HepG2 (cell line): ENCODE results near the gene SCFD2. TPM values are rescaled to one million over a fixed set of nuclear protein-coding genes. Genes with fewer than 3 reads are reported as not detected.

ENCODE experiments used
- BRCA1 ChIP-seq: sonication (generic); formaldehyde crosslinking; IDR thresholded peaks from 2 replicates; pipeline ENCODE4 v1.4.0; 2020; ENCODE audit warnings: missing genetic modification reagents
- CCAR2 ChIP-seq: fragments of 200-400 bp; formaldehyde crosslinking; optimal IDR thresholded peaks from 2 replicates; pipeline ENCODE3; 2018; ENCODE audit warnings: low read depth, mild to moderate bottlenecking, low read length, moderate library complexity
- DR1 ChIP-seq: sonication (generic); formaldehyde crosslinking; IDR thresholded peaks from 2 replicates; pipeline ENCODE4 v1.8.0; 2021; ENCODE audit warnings: mild to moderate bottlenecking, missing genetic modification reagents, inconsistent platforms
- HNF4A ChIP-seq: sonication (generic); formaldehyde crosslinking; IDR thresholded peaks from 2 replicates; pipeline ENCODE4 v1.4.0; 2020; ENCODE audit warnings: missing genetic modification reagents
- HNF4G ChIP-seq, 2 experiments: sonication (generic) in 1 of 2; formaldehyde crosslinking in 1 of 2; IDR thresholded peaks; 2 replicates each; pipeline versions ENCODE4 v1.4.0 to v1.6.1; 2011 to 2020; ENCODE audit warnings: borderline replicate concordance in 2 of 2, low read depth in 2 of 2, mild to moderate bottlenecking in 2 of 2, low read length in 1 of 2, missing genetic modification reagents in 1 of 2, moderate library complexity in 1 of 2
- HNRNPH1 ChIP-seq: fragments of 200-400 bp; formaldehyde crosslinking; optimal IDR thresholded peaks from 2 replicates; pipeline ENCODE3; 2017; ENCODE audit warnings: mild to moderate bottlenecking, low read depth, low read length
- ISX ChIP-seq: sonication (generic); formaldehyde crosslinking; conservative IDR thresholded peaks from 2 replicates; pipeline ENCODE4 v1.5.0; 2020; ENCODE audit warnings: missing genetic modification reagents
- MAFF ChIP-seq: IDR thresholded peaks from 2 replicates; pipeline ENCODE4 v1.6.1; 2011; ENCODE audit warnings: low read depth, low read length, improper control_type of control experiment
- MAFK ChIP-seq, 2 experiments: IDR thresholded peaks in 1 of 2; conservative IDR thresholded peaks in 1 of 2; 2 replicates each; pipeline ENCODE4 v1.6.1; 2011; ENCODE audit warnings: improper control_type of control experiment in 2 of 2, low read length in 2 of 2
- PAF1 ChIP-seq: IDR thresholded peaks from 2 replicates; pipeline ENCODE4 v1.6.1; 2016; ENCODE audit warnings: missing genetic modification reagents, missing compliant biosample characterization
- RFXANK ChIP-seq: IDR thresholded peaks from 2 replicates; pipeline ENCODE4 v1.6.1; 2016
- SALL1 ChIP-seq: sonication (generic); formaldehyde crosslinking; IDR thresholded peaks from 2 replicates; pipeline ENCODE4 v1.8.0; 2022; ENCODE audit warnings: mild to moderate bottlenecking, missing genetic modification reagents
- SALL2 ChIP-seq: sonication (generic); formaldehyde crosslinking; IDR thresholded peaks from 2 replicates; pipeline ENCODE4 v1.8.1; 2023; ENCODE audit warnings: mild to moderate bottlenecking, missing genetic modification reagents, inconsistent platforms
- TRIM24 ChIP-seq: sonication (generic); formaldehyde crosslinking; IDR thresholded peaks from 2 replicates; pipeline ENCODE4 v1.8.0; 2022; ENCODE audit warnings: mild to moderate bottlenecking, missing genetic modification reagents
- YY1 ChIP-seq: IDR thresholded peaks from 2 replicates; pipeline ENCODE4 v1.6.1; 2011; ENCODE audit warnings: low read length, low read depth, moderate library complexity, mild to moderate bottlenecking; ENCODE audit not compliant: insufficient read depth, insufficient replicate concordance
- ZNF33B ChIP-seq: sonication (generic); formaldehyde crosslinking; IDR thresholded peaks from 2 replicates; pipeline ENCODE4 v1.5.1; 2020; ENCODE audit warnings: mild to moderate bottlenecking, missing genetic modification reagents
- ZNF737 ChIP-seq: sonication (generic); formaldehyde crosslinking; IDR thresholded peaks from 2 replicates; pipeline ENCODE4 v1.5.0; 2020; ENCODE audit warnings: missing genetic modification reagents, mild to moderate bottlenecking, borderline replicate concordance
- ZNF841 ChIP-seq: sonication (generic); formaldehyde crosslinking; IDR thresholded peaks from 2 replicates; pipeline ENCODE4 v1.8.1; 2023; ENCODE audit warnings: missing genetic modification reagents, borderline replicate concordance
- ZSCAN22 ChIP-seq: sonication (generic); formaldehyde crosslinking; IDR thresholded peaks from 2 replicates; pipeline ENCODE4 v1.4.0; 2020; ENCODE audit warnings: mild to moderate bottlenecking, missing genetic modification reagents
- ZSCAN25 ChIP-seq: sonication (generic); formaldehyde crosslinking; IDR thresholded peaks from 2 replicates; pipeline ENCODE4 v1.8.0; 2022; ENCODE audit warnings: mild to moderate bottlenecking, missing genetic modification reagents
- polyA plus RNA-seq, 8 experiments: library from polyadenylated mRNA; depleted of rRNA in 3 of 8; stranded (reverse) in 7 of 8; unstranded in 1 of 8; fragments of >200 nt; fragmentation: Illumina TruSeq in 4 of 8; extraction: Trizol in 4 of 8; gene quantifications; 2 replicates each; pipeline versions ENCODE4 v1.2.1 to v1.2.3, GENCODE V29; 2011 to 2016; ENCODE audit warnings: low read depth in 4 of 8, missing spikeins in 1 of 8, mixed read lengths in 1 of 8; ENCODE audit not compliant: insufficient read depth in 1 of 8
- total RNA-seq, 5 experiments: library from RNA; depleted of rRNA; stranded (reverse); fragments of >200 nt; fragmentation: Illumina TruSeq; extraction: Trizol; gene quantifications; 2 replicates each; pipeline ENCODE4 v1.2.3, GENCODE V29; 2016; ENCODE audit warnings: low read depth in 1 of 5
- TF ChIP-seq, protein P1 (sequence below): sonication (generic); formaldehyde crosslinking; IDR thresholded peaks from 2 replicates; pipeline ENCODE4 v1.4.0; 2020; ENCODE audit warnings: missing genetic modification reagents
- TF ChIP-seq, protein P2 (sequence below): IDR thresholded peaks from 2 replicates; pipeline ENCODE4 v1.6.1; 2016
- TF ChIP-seq, protein P3 (sequence below): IDR thresholded peaks from 2 replicates; pipeline ENCODE4 v1.6.1; 2016; ENCODE audit warnings: missing compliant biosample characterization, missing genetic modification reagents, borderline replicate concordance

SCFD2 gene
- total and polyA plus RNA-seq, 2 of the 13 experiments (the other 11 are each of a cell fraction or from before 2014, with no cell fraction given): 4.6 to 15.6 TPM

DNA sequence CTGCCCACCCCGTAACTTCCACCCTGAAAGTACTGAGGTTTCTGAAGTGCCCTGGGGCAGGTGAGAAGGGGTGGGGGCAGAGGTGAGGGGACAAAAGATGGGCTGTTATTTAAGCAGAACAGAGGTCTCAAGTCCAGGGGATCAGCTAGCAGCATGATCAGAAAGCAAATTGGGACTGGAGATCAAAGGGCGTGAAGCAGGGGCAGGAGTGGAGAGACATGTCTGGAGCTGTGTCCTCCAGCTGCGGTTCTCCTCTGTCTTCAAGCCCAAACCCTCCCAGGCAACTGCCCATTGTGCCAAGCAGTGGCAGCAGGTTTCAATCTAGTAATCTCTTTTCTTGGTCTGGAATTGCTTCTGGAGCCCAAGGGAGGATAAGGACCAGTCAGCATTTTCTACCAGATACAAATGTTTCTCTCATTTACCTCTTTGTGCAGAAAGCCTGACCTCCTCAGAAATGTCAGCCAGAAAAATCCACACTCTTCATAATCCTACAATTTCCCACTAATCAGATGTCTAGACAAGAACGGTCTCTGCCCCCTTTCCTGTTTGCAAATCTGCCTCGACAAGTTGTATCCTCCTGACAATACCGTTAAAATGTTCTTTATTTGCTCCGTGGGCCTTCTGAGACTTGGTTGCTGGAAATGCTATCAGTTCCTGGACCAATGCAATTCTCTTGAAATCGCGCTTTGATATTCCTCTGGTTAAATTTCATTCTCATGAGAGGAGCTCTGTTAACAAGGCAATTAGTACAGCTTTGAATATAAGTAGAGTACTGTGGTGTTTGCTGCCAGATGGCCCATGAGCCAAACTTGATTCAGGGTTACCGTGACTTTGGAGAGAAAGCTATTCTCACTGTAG, 526.9 kb downstream of the SCFD2 start (continued):
- TF ChIP-seq, protein P1, sequence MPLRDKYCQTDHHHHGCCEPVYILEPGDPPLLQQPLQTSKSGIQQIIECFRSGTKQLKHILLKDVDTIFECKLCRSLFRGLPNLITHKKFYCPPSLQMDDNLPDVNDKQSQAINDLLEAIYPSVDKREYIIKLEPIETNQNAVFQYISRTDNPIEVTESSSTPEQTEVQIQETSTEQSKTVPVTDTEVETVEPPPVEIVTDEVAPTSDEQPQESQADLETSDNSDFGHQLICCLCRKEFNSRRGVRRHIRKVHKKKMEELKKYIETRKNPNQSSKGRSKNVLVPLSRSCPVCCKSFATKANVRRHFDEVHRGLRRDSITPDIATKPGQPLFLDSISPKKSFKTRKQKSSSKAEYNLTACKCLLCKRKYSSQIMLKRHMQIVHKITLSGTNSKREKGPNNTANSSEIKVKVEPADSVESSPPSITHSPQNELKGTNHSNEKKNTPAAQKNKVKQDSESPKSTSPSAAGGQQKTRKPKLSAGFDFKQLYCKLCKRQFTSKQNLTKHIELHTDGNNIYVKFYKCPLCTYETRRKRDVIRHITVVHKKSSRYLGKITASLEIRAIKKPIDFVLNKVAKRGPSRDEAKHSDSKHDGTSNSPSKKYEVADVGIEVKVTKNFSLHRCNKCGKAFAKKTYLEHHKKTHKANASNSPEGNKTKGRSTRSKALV (CRISPR knock-in tag): no peak
- TF ChIP-seq MAFK (conservative IDR thresholded peaks at IDR 0.05 in 1 of 2, IDR thresholded peaks at IDR 0.05 in 1 of 2; ENCODE audit: low read length in 2 of 2): peak; percentile 89
- no peak for TF ChIP-seq YY1
- TF ChIP-seq ZNF841 (CRISPR knock-in tag): no peak
- TF ChIP-seq DR1 (CRISPR knock-in tag): no peak
- no peak for TF ChIP-seq ISX (CRISPR knock-in tag)
- TF ChIP-seq HNF4A (CRISPR knock-in tag): peak; percentile 70
- peak; percentile 83 for TF ChIP-seq ZSCAN25 (CRISPR knock-in tag)
- TF ChIP-seq ZNF33B (CRISPR knock-in tag): no peak
- TF ChIP-seq PAF1 (CRISPR knock-in tag): no peak
- no peak for TF ChIP-seq TRIM24 (CRISPR knock-in tag)
- TF ChIP-seq, protein P2, sequence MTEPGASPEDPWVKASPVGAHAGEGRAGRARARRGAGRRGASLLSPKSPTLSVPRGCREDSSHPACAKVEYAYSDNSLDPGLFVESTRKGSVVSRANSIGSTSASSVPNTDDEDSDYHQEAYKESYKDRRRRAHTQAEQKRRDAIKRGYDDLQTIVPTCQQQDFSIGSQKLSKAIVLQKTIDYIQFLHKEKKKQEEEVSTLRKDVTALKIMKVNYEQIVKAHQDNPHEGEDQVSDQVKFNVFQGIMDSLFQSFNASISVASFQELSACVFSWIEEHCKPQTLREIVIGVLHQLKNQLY (CRISPR knock-in tag): no peak
- TF ChIP-seq, protein P3, sequence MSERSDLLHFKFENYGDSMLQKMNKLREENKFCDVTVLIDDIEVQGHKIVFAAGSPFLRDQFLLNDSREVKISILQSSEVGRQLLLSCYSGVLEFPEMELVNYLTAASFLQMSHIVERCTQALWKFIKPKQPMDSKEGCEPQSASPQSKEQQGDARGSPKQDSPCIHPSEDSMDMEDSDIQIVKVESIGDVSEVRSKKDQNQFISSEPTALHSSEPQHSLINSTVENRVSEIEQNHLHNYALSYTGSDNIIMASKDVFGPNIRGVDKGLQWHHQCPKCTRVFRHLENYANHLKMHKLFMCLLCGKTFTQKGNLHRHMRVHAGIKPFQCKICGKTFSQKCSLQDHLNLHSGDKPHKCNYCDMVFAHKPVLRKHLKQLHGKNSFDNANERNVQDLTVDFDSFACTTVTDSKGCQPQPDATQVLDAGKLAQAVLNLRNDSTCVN (CRISPR knock-in tag): no peak
- TF ChIP-seq CCAR2: no peak
- peak; percentile 52; the same call in 1 of the 2 replicates for TF ChIP-seq HNF4G (IDR thresholded peaks at IDR 0.05; ENCODE audit: borderline replicate concordance, low read depth, low read length)
- TF ChIP-seq HNF4G (CRISPR knock-in tag; IDR thresholded peaks at IDR 0.05; ENCODE audit: borderline replicate concordance, low read depth): no peak
- no peak for TF ChIP-seq HNRNPH1
- no peak for TF ChIP-seq RFXANK
- no peak for TF ChIP-seq ZNF737 (CRISPR knock-in tag)
- TF ChIP-seq BRCA1 (CRISPR knock-in tag): no peak
- no peak for TF ChIP-seq SALL2 (CRISPR knock-in tag)
- no peak for TF ChIP-seq ZSCAN22 (CRISPR knock-in tag)
- peak; percentile 30; the same call in 1 of the 2 replicates for TF ChIP-seq SALL1 (CRISPR knock-in tag)
- peak; percentile 85 for TF ChIP-seq MAFF
